RWPE1 (cell line): ENCODE data around the gene KRAS.

ENCODE experiments used
- CTCF ChIA-PET: fragments of 350-600 bp; sonication (Branson Sonifier 250); formaldehyde crosslinking; extraction: SDS; loops from one replicate; lab custom pipeline; 2021; lab: Yijun Ruan, JAX
- POLR2A ChIA-PET: fragments of 400-600 bp; formaldehyde crosslinking; extraction: SDS; loops from one replicate; lab custom pipeline; 2020; ENCODE audit warnings: antibody characterized with exemption; ENCODE audit not compliant: low non-redundant PET; lab: Yijun Ruan, JAX
- DNase-seq: peaks from one replicate; pipeline ENCODE4 v3.0.0; 2012; ENCODE audit warnings: low spot score
- H3K27ac ChIP-seq: fragments of 450-650 bp; 2 replicates; pipeline ENCODE4 v1.5.1; 2017
- CTCF ChIP-seq: fragments of 450-650 bp; conservative IDR thresholded peaks from 2 replicates; pipeline ENCODE4 v1.5.1; 2017; ENCODE audit warnings: low read depth, mild to moderate bottlenecking

KRAS gene

DNA sequence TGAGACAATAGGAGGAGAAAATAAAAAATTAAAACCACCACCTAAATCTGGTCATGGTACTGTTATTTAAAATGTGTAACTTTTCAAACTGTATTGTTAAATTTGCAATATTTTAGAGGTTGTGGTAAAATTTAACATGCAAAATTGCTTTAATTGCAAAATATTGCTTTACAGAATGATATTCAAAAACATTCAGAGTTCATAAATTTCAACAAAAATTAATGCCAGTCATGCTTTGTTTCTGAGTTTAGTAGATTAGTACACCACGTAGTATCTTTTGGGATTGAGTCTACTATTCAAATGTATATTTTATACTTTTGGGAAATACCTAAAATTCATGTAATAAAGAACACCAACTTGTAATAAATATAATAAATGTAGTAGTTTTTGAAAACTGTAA, 37.4 kb downstream of the KRAS start:
- ChIA-PET CTCF (interaction anchor here (1.0 to 4.1 kb wide), 2 partner anchors 18 to 174 kb away, joined by 3 to 15 read pairs; partner anchors contain the start of genes DNAI7 and ETFRF1), POLR2A (no interaction called here)
- H3K27ac ChIP-seq = no peak overlapping the region
- no peak for DNase-seq
- TF ChIP-seq CTCF = no peak

DNA sequence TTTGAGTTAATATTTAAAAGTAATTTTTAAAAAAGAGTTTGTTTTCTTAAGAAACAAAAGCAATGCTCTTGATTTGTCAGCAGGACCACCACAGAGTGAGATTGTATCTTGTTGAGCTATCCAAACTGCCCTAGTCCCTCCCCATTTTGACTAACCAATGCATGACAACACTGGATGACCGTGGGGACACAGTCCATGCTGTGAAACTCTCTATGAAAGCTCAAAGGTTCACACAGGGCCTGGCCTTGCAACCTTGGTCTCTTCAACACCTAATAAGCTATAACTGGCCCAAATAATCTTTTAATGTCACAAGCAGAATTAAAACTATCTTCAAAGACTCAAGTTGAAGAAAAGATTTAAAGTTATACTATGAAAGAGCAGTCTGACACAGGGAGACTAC, 42.2 kb downstream of the KRAS start:
- ChIA-PET POLR2A (no interaction called here), CTCF (interaction anchor here (0.6 kb wide), 1 partner anchor 235 kb away, joined by 5 read pairs; no protein-coding TSS in a partner anchor)
- no peak for DNase-seq
- H3K27ac ChIP-seq = no peak overlapping the region
- TF ChIP-seq CTCF = no peak

- no peak for DNase-seq
- TF ChIP-seq CTCF = no peak
- CTCF ChIA-PET = interaction anchor here (0.6 kb wide), 2 partner anchors 47 to 236 kb away, joined by 5 to 6 read pairs; no protein-coding TSS in a partner anchor
- POLR2A ChIA-PET = no interaction called here
- H3K27ac ChIP-seq = no peak overlapping the region
These were observed 42.9 kb downstream of the KRAS start for GRCh38 chr12:25207846-25208245.

DNA sequence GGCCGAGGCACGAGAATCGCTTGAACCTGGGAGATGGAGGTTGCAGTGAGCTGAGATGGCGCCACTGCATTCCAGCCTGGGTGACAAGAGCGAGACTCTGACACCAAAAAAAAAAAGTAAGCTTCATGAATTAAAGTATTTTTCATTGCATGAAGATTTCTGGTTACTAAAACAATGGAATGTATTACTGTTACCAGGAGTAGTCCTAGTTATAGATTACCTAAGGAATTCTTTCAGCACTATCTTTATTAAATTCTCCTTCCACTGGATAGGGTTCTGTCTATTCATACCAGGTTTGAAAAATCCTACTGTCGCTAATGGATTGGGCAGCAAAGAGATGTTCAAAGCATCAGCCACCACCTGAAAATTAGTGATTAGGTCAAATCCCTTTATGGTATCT, 43.3 kb downstream of the KRAS start:
- no peak for DNase-seq
- CTCF ChIA-PET = interaction anchor here (0.6 kb wide), 1 partner anchor 48 kb away, joined by 6 read pairs; no protein-coding TSS in a partner anchor
- POLR2A ChIA-PET = no interaction called here
- H3K27ac ChIP-seq = no peak overlapping the region
- TF ChIP-seq CTCF = no peak

DNA sequence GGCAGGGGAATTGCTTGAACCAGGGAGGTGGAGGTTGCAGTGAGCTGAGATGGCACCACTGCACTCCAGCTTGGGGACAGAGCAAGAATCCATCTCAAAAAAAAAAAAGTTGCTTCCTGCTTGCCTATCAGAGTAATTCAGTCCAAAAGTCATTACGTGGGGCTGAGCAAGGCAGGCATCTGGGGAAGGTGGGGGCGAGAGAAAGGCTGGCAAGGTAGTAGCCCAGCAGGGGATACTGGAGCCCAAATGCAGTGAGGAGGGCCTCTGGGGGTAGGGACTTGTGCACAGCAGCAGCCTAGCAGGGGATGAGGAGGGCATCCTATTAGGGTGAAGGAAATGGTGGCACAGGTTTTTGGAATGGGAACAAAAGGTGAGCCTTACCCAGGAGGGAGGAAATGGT, 48.6 kb downstream of the KRAS start:
- no peak for TF ChIP-seq CTCF
- DNase-seq = no peak
- H3K27ac ChIP-seq = no peak overlapping the region
- CTCF ChIA-PET = no interaction called here
- POLR2A ChIA-PET = no interaction called here

DNA sequence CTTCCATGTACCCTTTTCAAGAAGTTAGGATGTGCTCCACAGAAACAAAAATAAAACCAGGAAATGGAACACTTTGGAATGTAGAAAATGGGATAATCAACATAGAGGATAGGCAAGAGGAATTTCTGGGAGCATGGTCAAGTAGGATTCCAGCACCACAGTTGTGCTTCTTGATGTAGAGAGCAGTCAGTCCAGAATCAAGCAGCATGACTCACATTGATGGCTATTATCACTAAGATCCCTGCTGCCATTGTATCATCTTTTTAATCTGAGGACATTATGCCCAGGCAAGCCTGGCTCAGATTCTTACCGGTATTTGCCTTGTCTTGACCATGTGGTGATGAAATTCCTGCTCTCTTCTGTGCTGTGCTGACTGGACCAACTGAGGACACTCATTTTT, 50.0 kb downstream of the KRAS start:
- CTCF ChIA-PET = interaction anchor here (0.6 kb wide), 1 partner anchor 222 kb away, joined by 3 read pairs; no protein-coding TSS in a partner anchor

More for the DNA sequence above, 50.0 kb downstream of the KRAS start:
- TF ChIP-seq CTCF = no peak
- DNase-seq = no peak
- POLR2A ChIA-PET = no interaction called here
- H3K27ac ChIP-seq = no peak overlapping the region
